Cortex of kidney (tissue), 1 donor: ENCODE results near the gene SIGLEC9.

Experiments
- DNase-seq: peaks from one replicate; lab custom pipeline; 2025; lab: John Stamatoyannopoulos, UW

Gene SIGLEC9

DNA sequence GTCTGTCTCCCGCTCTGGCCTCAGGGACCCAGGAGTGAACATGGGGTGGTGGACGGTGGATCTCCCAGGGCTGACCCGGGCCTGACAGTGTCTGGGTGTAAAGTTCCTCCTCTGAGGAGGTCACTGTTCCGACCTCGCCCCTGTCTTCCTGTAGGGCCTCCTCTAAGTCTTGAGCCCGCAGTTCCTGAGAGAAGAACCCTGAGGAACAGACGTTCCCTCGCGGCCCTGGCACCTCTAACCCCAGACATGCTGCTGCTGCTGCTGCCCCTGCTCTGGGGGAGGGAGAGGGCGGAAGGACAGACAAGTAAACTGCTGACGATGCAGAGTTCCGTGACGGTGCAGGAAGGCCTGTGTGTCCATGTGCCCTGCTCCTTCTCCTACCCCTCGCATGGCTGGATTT is at the start of gene SIGLEC9:
SIGLEC9 (plus strand) TSS at position 178 of the 400 bp plus-strand sequence; CDS start at position 247, 69 bp downstream.
- no peak for DNase-seq

DNA sequence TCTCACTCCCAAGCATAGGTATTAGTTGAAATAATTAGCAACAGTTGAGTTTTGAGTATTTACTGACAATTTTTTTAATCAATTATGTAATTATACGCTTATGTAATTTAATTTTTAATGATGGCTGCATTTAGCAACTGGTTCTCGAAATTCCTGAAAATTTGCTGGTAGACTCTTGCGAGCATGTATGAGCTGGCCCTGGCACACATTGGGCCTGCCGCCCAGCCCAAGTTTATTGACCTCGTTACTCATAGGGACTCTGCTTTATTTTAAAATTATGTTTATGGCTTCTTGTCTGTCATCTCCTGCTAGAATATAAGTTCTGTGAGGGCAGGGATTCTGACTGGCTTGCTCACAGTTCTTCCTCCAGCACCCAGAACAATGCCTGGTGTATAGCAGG is 48.7 kb upstream of the SIGLEC9 start:
- no peak for DNase-seq

DNA sequence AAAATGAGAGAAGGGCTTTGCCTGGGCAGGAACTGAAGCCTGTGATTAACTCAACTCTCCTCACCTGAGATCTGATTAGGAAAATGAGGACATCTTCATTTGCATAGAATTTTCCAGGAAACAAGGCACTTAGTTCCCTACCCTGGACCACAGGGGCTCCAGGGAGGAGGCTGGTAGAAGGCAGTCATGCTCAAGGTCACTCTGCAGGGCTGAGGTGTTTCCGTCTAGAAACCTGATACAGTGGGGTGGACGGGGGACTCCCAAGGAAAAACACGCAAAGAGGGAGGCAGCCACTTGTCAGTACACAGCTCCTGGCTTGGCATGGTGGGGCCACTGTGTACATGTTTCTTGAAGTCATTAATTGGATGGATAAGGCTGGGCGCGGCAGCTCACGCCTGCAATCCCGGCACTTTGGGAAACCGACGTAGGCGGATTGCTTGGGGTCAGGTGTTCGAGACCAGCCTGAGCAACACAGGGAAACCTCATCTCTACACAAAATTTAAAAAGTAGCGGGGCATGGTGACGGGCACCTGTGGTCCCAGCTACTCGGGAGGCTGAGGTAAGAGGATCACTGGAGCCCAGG is 48.0 kb upstream of the SIGLEC9 start:
- no peak for DNase-seq

DNA sequence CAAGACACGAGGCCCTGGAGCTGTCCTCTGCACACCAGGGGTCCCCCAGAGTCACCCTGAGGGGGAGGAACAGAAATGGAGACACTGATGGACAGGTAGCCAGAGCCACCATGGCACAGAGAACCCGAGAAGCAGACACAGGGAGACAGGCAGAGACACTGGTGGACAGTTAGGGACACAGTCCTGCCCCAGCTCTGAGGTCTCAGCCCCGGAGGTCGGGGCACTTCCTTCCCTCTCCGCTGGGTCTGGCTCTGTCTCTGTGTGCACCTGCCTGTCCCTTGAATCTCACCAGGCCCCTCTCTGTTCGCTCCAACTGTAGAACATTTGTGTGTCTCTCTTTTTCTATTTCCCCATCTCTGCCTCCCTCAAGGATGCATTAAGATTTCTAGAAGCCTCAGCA is 46.6 kb upstream of the SIGLEC9 start:
- DNase-seq, result no peak

DNA sequence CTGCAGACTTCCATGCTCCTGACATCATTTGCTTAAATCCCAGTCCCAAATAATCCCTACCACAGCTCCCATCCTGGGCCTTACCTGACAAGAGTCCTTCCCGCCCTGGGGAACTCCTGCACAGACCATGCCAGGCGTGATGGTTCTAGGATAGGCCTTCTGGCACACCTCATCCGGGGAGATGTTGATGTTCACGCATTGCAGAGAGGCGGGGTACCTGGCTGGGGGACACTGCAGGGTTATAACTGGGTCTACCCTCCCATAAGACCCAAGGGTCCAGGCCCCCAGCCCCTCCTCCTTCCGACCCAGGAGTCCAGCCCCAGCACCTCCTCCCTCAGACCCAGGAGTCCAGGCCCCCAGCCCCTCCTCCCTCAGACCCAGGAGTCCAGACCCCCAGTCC is 46.0 kb upstream of the SIGLEC9 start:
- DNase-seq, result no peak

DNA sequence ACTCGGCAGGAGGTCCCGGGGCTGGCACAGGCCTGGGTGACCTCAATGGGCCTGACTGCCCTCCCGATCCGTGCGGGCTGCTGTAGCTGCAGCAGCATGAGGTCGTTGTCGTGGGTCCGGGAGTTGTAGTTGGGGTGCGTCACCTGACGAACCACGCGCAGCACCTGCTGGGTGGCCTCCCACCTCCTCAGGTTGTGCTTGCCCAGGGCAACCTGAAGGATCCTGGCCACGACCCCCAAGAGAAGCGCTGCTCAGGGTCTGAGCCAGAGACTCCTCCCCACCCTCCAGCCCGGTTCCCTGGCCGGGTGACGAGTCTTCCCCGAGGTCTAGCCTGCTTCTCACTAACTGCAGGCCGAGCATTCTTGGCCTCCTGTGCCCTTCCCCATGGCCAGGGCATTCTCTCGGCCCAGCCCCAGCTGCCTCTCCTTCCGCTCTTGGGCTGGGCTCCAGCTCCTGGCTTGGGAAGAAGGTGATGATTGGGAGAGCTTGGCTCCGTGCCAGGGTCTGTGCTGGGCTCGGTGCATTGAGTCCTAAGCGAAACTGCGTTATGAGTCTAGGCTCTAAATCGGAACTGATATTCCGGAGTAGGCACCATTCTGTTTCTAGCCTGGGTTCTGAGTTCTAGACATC is 45.1 kb upstream of the SIGLEC9 start:
- no peak for DNase-seq

DNA sequence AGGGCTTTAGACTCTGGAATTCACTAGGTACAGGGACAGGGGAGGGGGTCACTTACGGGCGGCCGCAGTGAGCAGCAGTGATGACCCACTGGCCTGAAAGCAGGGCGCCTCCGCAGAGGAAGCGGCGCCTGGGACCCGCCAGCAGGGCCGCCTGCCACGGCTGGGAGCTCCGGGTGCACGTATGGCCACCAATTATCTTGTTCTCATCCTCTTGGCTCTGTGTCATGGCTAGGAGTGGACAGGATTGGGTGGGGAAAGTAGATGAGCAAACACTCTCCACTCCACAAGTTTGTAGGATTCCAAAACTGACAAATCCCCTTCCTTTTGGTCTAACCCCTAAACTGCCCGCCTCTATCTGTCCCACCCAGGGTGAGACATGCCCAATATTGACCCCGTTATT is 43.2 kb upstream of the SIGLEC9 start:
- no peak for DNase-seq

DNA sequence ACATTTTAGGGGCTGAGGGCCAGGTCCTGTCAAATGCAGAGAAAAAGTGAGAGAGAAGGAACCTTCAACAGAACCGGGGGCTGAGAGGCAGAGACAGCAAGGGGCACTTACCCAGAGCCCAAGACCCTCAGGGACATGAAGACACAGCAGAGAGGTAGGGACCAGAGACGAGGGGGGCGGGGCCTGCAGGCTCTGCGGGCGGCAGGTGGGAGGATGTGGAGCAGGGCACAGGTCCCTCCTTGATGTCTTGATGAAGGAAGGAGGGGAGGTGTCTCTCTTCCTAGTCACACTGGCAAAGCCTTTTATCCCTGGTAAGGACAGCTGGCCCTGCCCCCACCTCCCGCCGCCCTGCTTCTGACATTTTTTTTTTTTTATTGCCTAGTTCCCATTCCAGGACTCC is 42.1 kb upstream of the SIGLEC9 start, which contains the start of gene KLK14:
KLK14 (minus strand) TSS at position 277 of the 400 bp plus-strand sequence; CDS start at position 4, 273 bp downstream.
- DNase-seq, result no peak

DNA sequence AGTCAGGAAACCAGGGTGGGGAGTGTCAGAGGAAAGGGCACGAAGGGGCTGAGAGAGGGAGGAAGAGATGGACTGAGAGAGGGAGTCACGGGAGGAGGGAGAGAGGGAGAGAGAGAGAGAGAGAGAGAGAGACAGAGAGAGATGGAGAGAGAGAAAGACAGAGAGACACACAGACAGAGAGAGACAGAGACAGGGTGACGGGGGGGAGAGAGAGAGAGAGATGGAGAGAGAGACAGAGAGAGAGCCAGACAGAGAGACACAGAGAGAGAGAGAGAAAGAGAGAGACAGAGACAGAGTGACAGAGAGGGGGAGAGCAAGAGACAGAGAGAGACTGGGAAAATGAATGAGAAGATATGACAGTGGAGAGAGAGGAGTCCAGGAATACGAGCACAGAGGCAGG is 41.5 kb upstream of the SIGLEC9 start:
- no peak for DNase-seq

DNA sequence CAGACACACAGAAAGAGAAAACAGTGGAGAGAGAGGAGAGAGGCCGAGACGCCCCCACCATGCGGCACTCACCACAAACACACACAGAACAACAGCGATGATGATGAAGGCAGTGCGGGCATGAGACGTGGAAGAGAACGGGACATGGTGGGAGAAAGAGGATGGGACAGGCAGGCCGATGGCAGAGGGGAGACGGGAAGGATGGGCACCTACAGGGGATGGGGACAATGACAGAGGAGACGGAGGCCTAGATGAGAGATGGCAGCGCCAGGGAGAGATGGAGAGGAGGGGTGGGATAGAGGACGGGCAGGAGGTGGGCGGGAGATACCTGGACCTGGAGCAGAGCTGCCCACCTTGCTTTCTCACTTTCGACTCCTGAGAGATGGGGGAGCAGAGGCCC is 40.9 kb upstream of the SIGLEC9 start:
- DNase-seq, result no peak

DNA sequence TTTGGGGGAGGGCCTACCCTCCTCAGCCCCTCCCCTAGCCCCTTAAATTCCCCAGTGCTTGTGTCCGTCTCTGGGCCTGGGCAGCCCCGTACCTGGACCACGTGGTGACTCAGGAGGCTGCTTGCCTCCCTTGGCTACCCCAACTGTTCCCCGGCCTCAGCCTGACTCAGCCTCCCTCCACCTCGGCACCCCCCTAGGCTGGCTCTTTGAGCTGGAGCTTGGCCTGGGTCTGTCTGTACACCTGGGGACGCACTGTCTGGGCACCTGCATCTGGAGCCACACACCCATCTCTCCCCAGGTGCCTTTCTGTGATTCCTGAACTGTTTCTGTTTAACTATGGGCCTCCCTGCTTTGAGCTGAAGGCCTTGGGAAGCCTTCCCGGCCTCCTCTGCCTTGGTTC is 40.2 kb upstream of the SIGLEC9 start:
- no peak for DNase-seq

DNA sequence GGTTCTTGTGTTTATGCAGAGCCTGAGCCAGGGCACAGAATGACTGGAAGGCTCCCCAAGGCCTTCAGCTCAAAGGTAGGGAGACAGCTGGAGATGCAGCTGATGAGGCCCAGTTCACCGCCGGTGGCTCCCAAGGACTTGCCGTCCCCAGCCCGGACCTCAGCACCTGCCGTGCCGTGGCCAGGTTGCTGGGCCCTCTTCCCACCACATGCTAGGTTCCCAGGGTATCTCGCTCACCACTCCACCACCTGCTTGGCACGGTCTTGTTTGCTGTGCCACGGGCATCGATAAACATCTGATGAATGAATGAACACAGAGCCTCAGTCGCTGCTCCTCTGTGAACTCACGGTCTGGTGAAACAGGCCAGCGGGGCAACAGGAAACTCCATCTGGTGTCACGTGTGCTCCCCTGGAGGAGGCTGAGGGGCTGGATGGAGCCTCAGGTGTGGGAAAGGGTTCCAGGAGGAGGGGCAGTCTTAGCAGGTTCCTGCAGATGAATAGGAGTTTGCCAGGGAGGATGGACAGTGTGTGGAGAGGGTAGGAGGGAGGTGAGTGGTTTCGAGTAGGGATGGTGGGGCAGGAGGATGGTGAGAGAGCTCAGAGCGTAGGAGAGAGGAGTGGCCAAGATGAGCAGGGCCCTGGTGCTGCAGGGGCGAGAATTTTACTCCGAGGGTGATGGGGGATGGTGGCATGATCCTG is 38.4 kb upstream of the SIGLEC9 start:
- no peak for DNase-seq

DNA sequence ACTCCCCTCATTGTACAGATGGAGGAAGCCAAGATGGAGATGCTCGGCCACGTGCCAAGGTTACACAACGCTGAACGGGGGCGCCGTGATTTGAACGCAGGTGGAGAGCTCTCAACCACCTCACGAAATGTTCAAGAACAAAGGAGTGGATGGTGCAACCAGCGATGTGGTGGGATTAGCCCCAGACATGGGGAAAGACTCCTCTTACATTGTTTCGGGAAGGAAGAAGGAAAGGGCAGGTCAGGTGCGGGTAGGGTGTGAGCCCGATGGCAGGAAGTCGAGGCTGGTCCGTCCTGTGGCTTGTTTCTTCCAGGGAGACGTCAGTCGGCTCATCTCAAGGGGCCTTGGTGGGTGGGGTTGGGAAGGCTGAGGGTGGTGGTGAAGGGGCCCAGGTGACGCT is 34.9 kb upstream of the SIGLEC9 start:
- no peak for DNase-seq

DNA sequence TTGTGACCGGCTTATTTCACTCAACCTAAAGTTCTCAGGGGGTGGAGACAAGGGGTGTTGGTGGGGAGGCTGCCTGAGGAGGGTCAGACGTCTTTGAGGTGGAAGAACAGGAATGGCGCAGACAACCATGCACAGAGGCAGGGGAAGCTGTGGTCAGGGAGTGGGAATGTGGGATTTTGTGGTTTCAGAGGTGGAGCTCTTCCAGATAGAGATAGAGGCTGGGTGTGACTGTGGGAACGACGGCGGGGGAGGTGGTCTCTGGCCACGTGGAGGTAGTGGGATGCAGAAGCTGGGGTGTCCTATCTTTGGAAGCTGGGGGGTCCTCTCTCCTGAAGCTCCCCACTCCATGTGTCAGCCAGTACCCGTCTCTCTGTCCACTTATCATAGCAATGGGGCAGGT is 34.2 kb upstream of the SIGLEC9 start:
- DNase-seq, result no peak

DNA sequence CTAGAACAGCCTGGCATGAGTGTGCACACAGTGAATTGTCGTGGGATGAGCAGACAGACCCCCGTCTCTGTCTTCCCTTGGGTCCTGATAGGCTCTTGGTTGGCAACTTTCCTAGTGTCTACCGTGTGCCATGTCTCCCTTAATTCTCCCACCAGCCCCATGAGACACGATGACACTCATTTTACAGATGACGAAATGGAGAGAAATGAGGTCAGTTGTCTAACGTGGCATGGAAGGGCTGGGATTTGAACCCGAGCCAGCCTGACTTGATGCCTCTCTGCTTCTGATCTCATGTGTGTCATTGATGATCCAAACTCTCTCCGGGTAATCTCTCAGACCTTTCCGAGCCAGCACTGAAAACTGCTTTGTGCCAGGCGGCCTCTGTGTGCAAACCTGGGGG is 33.6 kb upstream of the SIGLEC9 start:
- no peak for DNase-seq

DNA sequence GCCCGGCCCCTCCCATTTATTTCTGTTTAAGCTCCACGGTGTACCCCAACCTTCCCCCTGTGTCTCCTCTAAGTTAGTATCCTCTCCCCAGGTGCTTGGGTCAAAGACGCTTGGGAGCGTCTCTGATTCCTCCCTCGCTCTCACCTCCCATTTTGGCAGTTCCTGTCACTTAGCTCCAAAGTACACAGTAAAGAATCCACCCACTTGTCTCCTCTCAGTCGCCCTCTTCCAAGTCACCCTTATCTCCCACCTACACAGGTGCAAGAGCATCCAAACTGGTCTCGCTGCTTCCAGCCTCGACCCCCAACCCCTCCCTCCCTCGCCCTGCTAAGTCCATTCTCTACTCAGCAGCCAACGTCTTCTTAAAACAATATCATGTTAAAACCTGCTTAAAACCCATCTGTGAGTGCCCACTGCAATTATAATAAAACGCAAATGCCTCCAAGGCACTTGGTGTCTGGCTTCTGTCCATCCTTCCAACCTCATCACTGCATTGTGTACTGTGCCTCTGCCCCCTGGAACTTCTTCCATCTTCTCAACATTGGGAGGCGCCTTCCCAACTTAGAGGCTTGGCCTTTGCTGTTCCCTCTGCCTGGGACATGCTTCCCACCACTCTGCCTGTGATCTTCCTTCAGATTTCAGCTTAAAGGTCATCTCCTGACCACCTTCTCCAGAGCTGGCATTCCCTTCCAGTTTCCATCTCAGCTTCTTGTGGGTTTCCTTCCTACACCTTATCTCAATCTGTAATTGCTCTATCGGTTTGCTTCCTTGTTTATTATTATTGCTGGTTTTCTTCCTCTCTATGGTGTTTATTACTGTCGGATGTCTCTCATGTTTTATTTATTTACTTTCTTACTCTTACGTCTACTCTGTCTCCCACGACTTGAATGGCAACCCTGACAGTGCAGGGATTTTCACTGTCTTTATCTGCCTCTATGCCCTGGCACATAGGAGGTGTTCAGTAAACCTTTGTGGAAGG is 32.5 kb upstream of the SIGLEC9 start:
- DNase-seq, result no peak

DNA sequence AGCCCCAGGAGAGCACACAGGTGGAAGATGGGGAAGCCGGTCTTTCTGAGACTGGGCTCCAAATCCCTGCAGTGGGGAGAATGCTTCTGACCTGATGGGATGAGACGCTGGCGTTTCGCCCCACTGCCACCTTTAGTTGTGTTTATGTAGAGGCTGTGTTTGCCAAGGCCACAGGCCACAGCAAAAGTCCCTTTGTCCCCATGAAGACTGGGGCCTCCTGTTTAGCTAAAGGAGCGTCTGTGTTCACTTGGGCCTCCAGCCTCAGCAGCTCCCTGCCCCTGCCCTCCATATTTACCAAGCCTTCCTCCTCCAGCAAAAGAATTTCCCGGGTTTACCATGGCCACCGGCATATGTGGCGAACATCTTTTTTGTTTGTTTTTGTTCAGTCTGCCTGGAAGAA is 31.6 kb upstream of the SIGLEC9 start:
- DNase-seq, result no peak

DNA sequence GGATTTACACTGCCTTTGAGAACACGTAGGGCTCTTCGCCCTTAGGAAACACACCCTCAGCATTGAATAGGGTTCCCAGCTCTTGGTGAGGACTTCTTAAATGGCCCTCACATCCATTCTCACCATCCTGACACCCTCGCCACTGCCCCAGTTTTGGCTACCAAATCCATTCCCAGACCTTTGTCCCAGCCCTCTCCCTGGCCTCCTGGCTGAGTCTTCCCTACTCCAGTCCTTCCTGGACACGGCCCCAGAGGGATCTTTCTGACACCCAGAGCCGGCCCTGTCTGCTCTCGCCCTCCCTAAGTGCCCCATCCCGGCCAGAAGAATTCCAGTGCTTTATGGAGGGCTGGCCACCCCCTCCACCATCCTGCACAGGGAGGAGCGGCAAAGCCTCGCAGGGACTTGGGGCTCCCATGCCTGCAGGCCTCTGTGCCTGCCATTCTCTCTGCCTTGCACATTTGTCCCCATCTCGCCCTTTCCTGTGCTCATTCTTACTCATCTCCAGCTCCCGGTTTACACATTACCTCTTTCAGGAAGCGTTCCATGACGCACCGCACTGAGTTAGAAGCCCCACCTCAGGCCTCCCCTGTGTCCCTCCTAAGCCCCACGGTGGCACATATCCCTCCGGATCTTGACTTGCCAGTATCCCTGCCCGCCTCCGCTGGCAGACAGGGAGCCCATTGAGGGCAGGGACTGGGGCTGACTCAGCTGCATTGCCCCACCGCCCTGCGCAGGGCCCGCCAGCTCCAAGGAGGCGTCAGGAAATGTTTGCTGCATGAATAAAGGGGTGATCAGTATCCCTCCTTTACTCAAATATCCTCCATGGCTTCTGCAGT is 31.0 kb upstream of the SIGLEC9 start:
- no peak for DNase-seq

DNA sequence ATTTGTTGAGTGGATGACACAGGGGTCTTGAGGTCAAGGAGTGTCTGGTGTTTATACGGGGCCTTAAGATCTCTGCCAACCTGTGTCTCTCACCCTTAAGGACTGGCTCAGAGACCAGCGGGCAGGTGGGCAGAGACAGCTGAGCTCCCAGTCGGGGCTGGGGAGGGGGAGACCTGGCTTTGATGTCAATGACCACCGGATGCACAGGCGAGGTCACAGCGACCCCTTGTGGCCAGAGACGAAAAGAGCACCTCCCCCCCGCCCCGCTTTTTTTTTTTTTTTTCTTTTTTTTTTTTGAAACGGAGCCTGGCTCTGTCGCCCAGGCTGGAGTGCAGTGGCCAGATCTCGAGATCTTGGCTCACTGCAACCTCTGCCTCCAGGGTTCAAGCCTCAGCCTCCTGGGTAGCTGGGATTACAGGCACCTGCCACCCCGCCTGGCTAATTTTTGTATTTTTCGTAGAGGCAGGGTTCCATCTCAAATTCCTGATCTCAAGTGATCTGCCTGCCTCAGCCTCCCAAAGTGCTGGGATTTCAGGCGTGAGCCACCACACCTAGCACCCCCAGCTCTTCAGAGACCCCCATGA is 29.9 kb upstream of the SIGLEC9 start:
- DNase-seq, result no peak

DNA sequence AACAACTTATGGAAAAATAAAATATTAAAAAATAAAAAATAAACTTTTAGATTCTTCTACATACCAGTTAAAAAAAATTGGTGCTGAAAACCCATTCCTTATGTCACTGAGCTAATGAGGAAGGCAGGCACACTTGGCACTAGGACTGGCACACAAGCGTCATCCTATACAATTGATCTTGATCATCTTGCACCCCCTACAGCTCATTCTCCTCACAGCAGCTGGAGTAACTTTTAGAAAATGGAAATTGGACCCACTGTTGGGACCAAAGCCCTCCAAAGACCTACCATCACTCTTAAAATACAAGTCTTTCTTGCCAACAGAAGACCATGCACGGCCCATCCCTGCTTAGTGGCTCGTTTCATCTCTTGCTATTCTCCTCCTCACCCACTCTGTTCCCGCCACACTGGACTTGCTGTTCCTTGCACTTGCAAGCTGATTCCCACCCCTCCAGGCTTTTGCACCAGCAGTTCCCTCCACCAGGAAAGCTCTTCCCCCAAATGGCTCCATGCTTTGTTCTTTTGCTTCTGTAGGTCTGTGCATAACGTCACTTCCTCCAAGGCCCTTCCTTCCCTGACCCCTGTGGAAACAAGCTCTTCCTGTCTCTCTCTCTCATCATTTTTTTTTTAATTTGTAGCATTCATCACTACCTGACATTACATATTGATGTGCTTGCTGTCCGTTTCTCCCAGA is 28.1 kb upstream of the SIGLEC9 start:
- DNase-seq, result no peak
